ENCODE measurements around the gene SPON1. TPM values are rescaled to one million over a fixed set of nuclear protein-coding genes. Genes with fewer than 3 reads are reported as not detected.

SPON1 gene
- total RNA-seq, 1 experiment from 2014 or later = not detected

DNA sequence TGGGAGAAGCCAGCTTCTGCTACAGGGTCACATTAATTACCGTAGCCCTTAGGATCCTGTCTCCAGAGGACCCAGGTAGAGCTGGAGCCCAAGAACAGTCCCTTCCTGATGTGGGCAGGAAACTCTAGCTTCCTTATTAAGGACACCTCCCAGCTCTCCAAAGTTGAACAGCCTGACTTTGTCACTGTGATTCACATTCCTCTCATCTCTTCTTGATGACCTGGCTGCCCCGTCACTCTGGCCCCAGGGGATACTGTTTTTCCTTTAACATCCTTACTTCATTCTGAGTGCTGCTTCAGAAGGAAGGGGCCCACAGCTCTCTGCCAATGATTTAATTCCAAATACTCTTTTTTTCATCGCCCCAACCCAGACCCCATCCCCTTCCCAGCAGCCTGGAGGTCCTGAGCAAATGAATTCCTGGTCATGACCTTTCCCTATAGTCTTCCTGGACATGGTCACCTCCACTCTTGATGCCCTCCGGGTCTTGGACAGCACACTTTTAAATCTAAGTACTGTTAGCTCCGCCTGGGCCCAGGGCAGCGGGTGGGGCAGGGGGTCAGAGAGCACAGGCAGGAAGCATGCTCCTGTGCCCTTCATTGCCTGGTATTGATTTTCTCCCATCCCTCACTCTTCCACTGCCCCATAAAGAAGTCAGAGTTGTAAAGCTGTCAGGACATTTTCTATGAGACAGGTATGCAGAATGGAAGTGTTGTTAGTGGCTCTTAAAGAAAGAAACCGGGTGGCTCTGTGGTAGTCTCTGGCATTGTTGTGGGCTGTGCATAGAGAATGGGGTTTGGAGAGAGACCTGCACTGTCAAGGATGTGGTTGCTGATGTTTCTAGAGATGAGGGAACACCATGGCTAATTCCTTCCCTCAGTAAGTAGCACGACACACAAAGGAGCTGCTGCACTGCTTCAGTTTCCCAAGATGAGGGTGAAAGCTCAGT is 22.3 kb upstream of the SPON1 start:
- no peak for DNase-seq
- no peaks in the 10 kb centered on the region for H3K27me3 ChIP-seq
- no peak overlapping the region for H3K4me3 ChIP-seq
- no peaks in the 10 kb centered on the region for H3K9me3 ChIP-seq
- H3K36me3 ChIP-seq = no peaks in the 10 kb centered on the region

DNA sequence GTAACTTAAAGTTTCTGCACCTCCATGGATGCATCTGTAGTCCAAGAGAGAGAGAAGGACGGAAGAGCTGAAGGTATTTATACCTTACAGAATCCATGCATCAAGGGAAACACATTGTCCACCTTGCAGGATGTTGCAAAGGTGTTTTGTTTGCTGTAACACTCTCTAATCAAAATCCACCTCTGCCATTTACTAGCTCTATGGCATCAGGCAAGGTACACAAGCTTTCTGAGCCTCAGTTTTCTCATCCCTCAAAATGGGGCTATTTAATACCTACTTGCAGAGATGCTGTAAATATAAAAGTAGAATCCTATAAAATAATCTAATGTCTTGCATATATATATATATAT is 21.6 kb upstream of the SPON1 start:
- no peaks in the 10 kb centered on the region for H3K36me3 ChIP-seq
- no peaks in the 10 kb centered on the region for H3K27me3 ChIP-seq
- DNase-seq = no peak
- no peaks in the 10 kb centered on the region for H3K9me3 ChIP-seq
- H3K4me3 ChIP-seq = no peak overlapping the region

DNA sequence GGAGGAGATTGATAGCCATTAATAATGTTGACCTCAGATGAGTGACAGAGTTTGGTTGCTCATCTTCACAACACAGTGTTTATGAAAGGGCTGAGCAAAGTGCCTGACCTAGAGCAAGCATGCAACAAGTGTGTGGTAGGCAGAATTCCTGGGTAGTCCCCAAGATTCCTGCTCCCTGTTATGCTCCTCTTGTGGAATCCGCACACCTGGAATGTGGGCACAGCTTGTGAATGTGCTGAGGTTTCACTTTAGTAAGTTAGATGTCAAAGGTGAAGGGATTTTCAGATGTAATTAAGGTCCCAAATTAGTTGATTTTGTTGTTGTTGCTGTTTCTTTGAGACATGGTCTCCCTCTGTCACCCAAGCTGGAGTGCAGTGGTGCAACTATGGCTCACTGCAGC is 20.7 kb upstream of the SPON1 start:
- H3K27me3 ChIP-seq = no peaks in the 10 kb centered on the region
- H3K36me3 ChIP-seq = no peaks in the 10 kb centered on the region
- no peak overlapping the region for H3K4me3 ChIP-seq
- H3K9me3 ChIP-seq = no peaks in the 10 kb centered on the region
- DNase-seq = no peak

DNA sequence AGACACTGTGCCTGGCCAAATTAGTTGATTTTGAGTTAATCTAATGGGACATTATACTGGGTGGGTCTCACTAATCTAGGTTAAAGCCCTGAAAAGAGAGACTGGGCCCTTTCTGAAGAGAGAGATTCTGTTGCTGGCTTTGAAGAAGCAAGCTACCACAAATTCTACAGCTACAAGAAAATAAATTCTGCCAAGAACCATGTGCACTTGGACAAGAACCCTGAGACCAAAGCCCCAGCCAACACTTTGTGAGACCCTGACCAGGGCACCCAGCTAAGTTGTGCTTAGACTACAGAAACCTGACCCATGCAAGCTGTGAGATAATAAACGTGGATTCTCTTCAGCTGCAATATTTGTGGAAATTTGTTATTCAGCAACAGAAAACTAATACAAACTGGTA is 20.1 kb upstream of the SPON1 start:
- H3K27me3 ChIP-seq = no peaks in the 10 kb centered on the region
- no peak for DNase-seq
- H3K9me3 ChIP-seq = no peaks in the 10 kb centered on the region
- no peak overlapping the region for H3K4me3 ChIP-seq
- H3K36me3 ChIP-seq = no peaks in the 10 kb centered on the region

DNA sequence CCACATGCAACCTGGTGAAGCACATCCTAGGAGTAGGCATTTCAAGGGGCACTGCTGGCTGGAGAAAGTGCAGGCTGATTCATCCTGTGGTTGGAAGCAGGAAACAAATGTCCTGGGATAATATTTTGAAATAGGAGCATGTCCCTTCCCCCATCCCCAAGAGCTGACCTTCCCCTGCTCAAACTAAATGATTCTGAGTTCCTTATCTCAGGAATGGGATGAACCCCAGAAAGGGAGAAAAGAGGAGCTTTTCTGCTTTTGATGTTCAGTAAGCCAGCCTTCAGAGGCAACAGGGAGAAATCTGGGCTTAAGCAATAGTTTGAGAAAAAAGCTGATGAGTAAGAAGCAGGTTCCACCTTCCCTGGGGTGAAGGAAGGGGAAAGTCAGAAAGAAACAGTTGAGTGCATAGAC is 19.5 kb upstream of the SPON1 start:
- DNase-seq = no peak
- Histone ChIP-seq H3K27me3 (no peaks in the 10 kb centered on the region), H3K36me3 (no peaks in the 10 kb centered on the region), H3K4me3 (no peak overlapping the region), H3K9me3 (no peaks in the 10 kb centered on the region)

DNA sequence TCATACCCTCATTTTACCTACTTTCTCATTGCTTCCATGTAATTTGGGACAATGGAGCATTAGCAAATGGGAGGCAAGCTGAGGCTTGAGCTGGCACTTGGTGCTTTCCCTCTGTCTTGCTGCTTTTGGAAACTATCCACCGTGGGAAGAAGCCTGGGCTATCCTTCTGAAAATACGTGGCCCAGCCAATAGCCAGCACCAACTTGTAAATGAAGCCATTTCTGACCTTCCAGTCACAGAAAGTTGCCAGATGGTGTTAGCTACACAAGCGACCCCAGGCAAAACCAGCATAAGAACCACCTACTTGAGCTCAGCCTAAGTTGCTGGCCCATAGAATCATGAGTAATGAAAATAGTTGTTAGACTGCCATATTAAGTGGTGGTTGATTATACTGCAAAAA is 18.5 kb upstream of the SPON1 start:
- Histone ChIP-seq H3K4me3 (no peak overlapping the region), H3K36me3 (no peaks in the 10 kb centered on the region), H3K9me3 (no peaks in the 10 kb centered on the region), H3K27me3 (no peaks in the 10 kb centered on the region)
- no peak for DNase-seq

DNA sequence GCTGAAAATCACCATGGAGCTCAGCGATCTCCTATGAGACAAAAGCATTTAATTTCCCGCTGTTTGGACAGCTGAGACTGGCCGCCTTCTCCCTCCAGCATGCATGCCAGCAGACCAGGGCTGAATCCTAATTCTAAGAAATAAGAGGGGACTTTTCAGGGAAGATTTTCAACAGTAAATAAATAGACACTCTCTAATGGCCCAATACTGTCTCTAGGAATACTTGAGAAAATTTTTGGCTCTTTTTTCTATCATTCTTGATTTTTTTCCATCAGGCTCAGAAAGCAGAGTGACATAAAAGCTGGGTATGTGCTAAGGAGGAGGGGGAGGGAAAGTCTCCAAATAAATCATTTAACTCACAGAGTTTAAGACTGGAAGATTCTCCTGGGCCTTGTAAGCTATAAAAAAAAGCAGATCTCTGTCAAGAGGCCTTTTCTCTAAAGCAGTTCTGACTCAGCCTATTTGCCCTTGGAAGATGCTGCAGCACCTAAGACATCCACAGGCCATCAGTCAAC is 17.6 kb upstream of the SPON1 start:
- DNase-seq = no peak
- H3K27me3 ChIP-seq = no peaks in the 10 kb centered on the region
- no peaks in the 10 kb centered on the region for H3K9me3 ChIP-seq
- no peaks in the 10 kb centered on the region for H3K36me3 ChIP-seq
- no peak overlapping the region for H3K4me3 ChIP-seq

DNA sequence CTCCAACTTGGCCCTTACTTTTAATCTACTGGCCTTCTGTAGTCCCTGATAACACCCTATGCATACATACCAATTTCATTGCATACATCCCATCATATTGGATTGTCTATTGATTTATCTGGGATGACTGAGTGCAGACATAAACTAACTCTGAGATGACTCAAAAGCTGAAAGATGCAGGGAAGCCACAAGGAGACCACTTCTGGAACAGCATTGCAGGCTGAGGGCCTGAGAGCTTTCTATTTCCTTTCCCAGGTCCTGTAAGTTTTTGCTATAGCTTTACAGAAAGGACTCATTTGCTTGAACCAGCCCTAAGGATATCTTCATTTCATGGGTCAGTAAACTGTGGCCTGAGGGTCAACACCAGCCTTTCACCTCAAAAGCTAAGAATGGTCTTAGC is 15.1 kb upstream of the SPON1 start:
- Histone ChIP-seq H3K9me3 (no peaks in the 10 kb centered on the region), H3K36me3 (no peaks in the 10 kb centered on the region), H3K27me3 (no peaks in the 10 kb centered on the region), H3K4me3 (no peak overlapping the region)
- no peak for DNase-seq

DNA sequence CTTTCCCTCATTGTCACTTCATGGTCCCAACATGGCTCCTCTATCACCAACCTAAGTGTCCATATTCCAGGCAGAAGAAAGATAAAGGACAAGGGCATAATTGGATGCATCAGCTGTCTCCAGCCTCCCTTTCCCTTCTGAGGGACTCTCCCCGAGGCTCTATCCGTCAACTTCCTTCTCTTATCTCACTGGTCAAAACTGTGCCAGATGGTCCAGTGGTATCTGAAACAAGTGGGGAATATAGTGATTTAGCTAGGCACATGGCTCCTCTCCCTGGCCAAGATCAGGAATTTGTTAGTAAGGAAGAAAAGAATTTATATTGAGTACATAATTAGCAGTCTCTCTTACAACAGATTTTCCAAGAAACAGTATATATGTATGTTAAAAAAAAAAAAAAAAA is 12.6 kb upstream of the SPON1 start:
- Histone ChIP-seq H3K9me3 (no peaks in the 10 kb centered on the region), H3K27me3 (no peaks in the 10 kb centered on the region), H3K36me3 (no peaks in the 10 kb centered on the region), H3K4me3 (no peak overlapping the region)
- DNase-seq = no peak

DNA sequence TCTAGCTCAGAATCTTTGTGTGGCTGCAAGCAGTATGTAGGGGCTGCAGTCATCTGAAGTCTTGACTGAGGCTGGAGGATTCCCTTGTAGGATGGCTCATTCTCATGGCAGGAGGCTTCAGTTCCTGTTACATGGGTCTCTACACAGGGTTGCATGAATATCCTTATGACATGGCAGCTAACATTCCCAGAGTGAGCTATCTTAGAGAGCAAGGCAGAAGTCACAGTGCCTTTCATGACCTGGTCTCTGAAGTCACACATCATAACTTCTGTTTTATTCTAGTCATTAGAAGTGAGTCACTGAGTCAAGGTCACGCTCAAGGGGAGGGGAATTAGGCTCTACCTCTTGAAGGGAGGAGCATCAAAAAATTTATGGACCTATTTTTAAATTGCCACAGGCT is 10.3 kb upstream of the SPON1 start:
- DNase-seq = no peak
- H3K27me3 ChIP-seq = no peaks in the 10 kb centered on the region; the same call in 1 of the 2 replicates

DNA sequence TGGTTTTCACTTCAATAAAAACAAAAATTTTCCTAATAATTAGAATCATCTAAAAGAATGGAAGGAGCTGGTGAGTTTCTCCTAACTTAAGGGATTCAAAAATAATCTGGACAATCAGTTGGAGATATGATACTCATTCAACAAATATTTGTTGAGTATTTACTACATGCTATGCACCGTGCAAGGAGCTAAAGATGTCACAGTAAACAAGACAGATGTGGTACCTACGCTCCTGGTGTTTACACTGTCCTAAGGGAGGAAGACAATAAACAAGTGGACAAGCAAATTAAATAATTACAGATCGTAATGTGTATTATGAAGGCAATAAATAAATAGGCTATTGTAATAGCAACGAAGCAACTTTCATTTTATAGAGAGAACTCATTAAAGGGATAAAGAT is 9.9 kb upstream of the SPON1 start:
- no peak for DNase-seq
- no peaks in the 10 kb centered on the region; the same call in 1 of the 2 replicates for H3K27me3 ChIP-seq
- H3K36me3 ChIP-seq = no peaks in the 10 kb centered on the region

More for the DNA sequence above, 10.3 kb upstream of the SPON1 start:
- no peaks in the 10 kb centered on the region for H3K9me3 ChIP-seq
- no peaks in the 10 kb centered on the region for H3K36me3 ChIP-seq
- no peak overlapping the region for H3K4me3 ChIP-seq

DNA sequence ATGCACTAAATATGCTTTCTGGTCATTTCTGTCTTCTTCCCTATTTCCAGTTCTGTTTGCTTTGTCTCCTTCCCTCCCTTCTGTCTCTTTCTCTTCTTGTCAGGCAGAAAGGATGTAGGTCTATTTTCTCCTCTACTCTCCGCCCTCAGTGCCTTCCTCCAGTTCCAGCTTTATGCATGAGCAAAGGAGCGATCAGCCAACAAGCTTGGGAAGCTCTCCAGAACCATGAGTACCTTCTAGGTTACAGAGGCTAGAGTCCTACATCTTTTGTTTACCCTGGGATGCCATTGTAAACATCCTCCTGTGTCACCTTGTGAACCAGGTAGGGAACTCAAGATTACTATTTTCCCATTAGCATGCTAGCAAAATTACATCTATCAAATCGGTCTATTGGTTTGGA is 7.9 kb upstream of the SPON1 start:
- DNase-seq = no peak
- H3K4me3 ChIP-seq = no peak overlapping the region
- H3K36me3 ChIP-seq = no peaks in the 10 kb centered on the region
- no peaks in the 10 kb centered on the region for H3K9me3 ChIP-seq
- no peaks in the 10 kb centered on the region; the same call in 1 of the 2 replicates for H3K27me3 ChIP-seq

More for the DNA sequence above, 9.9 kb upstream of the SPON1 start:
- H3K4me3 ChIP-seq = no peak overlapping the region
- H3K9me3 ChIP-seq = no peaks in the 10 kb centered on the region

DNA sequence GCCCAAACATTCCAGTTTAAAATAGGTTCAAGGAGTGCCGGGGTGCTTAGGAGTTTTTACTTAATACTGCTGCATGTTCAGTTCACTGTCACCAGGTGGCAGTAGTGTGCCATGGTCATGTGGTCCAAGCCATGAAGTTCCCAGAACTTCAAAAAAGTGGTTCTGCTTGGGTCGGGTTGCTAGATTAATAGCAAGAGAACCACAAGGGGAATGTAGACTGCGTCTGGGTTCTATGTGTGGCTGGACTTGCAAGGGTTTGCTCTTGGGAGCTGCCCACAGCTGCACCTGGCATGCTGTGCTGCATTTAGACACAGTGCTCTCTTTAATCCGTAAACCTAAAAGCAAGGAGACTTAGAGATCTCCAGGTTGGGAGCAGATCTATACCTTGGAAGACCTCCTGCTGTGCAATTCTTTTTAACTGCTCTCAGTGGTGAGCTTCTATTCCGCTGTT is 6.5 kb upstream of the SPON1 start:
- Histone ChIP-seq H3K36me3 (no peaks in the 10 kb centered on the region), H3K9me3 (no peaks in the 10 kb centered on the region), H3K27me3 (no peaks in the 10 kb centered on the region; the same call in 1 of the 2 replicates), H3K4me3 (no peak overlapping the region)
- no peak for DNase-seq

DNA sequence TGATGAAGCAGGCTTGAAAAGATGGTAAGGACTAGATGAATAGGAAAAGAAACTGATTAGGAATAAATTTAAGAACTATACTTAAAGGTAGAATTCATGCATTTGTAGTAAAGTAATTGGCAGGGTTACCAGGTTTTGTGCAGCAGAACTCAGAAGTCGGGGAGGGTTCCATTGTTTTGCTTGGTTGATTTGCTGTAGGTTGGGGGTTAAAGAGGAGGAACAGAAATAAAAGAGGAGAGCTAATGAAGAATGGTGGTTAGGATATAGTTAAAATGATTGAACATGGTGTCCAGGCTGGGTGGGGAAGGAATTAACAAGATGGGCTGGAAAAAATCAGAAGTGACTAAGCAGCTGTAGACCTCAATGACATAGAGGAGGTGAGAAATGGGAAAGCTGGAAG is 5.5 kb upstream of the SPON1 start:
- H3K4me3 ChIP-seq = no peak overlapping the region
- H3K27me3 ChIP-seq = peaks cover 4% of the 10 kb centered on the region
- H3K36me3 ChIP-seq = no peaks in the 10 kb centered on the region
- DNase-seq = no peak
- H3K9me3 ChIP-seq = no peaks in the 10 kb centered on the region

DNA sequence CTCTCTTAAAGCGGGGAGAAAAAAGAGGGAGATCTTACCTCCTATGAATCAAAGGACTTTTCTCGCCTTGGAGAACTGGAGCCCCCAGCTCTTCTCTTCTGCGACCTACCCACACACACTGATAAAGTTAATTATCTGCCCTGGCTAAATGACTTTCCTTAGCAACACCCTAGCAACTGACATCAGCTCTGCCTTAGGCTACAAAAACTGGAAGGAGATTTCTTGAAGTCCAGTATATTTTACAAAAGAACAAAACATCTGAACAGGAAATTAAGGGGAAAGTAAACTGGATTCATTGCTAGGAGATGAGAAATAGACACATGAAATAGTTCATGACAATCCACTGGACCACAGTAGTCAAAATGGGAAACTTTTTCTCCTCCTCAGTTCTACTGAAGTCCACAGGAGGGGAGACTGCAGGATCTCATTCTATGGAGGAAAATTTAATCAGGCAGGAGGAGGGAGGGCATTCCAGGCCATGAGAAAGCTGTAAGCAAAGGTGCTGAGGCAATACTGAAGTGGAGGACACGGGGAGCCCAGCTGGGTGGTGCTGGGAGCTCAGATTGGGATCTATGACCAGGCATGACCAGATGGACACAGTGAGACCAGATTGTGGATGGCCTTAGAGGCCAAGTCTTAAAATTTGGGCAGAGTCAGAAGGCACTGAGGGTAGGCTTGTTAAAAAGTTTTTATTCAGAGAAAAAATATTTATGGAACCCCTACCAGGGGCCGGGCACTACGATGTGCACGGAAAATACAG is 3.7 kb upstream of the SPON1 start:
- H3K36me3 ChIP-seq = no peaks in the 10 kb centered on the region
- H3K4me3 ChIP-seq = no peak overlapping the region
- DNase-seq = no peak
- H3K27me3 ChIP-seq = peaks cover 22% of the 10 kb centered on the region
- H3K9me3 ChIP-seq = no peaks in the 10 kb centered on the region

DNA sequence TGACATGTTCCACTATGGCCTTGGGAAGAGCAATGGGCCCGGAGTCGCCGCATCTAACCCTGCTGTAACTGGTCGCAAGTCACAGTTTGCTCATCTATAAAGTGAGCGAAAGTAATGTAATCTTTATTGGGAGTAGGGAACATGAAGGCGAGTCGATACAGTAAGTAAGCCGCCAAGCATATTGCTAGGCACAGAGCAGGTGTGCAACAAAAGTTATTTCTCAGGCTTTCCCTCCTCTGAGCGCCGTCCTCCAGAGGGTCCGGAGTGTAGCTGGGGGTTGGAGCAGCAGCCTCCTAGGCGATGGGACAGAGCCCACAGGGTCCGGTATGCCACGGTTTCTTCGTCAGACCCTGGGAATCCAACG is 343 bp upstream of the SPON1 start:
- H3K36me3 ChIP-seq = no peaks in the 10 kb centered on the region
- no peak overlapping the region for H3K4me3 ChIP-seq
- no peaks in the 10 kb centered on the region for H3K9me3 ChIP-seq
- H3K27me3 ChIP-seq = peaks cover 29% of the 10 kb centered on the region
- DNase-seq = no peak

DNA sequence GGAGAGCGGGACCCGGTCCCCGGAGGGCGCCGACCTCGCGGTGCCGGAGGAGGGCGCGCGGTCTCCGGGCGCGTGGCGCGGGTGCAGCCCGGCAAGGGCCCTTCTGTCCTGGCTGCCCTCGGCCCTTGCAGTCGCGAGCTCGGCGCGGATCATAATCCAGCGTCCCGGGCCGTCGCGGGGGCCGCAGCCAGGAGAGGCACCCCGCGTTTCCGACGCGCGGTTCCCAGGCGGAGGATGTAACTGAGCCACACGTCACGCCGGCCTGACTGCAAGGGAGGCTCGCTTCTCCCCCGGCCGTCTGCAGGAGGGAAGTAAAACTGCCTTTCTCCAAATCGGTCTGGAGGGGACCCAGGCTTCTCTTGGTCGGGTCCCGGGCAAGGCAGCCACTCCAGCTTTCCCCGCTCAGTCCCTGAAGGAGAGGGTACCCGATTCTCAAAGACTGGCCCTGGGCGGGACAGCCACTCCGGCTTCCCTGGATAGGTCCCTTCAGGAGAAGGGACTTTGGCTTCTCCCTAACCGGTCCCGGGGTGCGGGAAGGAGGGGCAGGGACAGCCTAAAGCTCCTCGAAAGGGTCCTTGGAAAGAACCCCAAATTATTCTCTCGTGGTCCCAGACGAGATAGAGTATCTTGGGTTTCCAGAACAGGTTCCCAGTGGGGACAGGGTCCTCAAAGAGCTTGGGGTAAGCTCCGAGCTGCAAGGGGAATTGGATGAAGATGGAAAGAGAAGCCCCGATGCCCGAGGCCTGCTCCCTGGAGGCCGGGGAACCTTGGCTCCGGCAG is 836 bp downstream of the SPON1 start:
- no peak overlapping the region for H3K4me3 ChIP-seq
- no peak for DNase-seq
- H3K36me3 ChIP-seq = no peaks in the 10 kb centered on the region
- no peaks in the 10 kb centered on the region for H3K9me3 ChIP-seq
- peaks cover 34% of the 10 kb centered on the region for H3K27me3 ChIP-seq
